SK-N-SH (cell line): ENCODE results near the gene RNF157.

ENCODE experiments used
- CHD2 ChIP-seq: fragments of 150-350 bp; IDR thresholded peaks from 2 replicates; pipeline ENCODE4 v1.6.1; 2018; ENCODE audit warnings: low read length; ENCODE audit not compliant: partially characterized antibody
- EP300 ChIP-seq, 2 experiments: IDR thresholded peaks; 2 replicates each; pipeline versions ENCODE4 v1.4.0 to v1.6.1; 2012; ENCODE audit warnings: borderline replicate concordance in 1 of 2, low read depth in 1 of 2, low read length in 1 of 2
- GABPA ChIP-seq: IDR thresholded peaks from 2 replicates; pipeline ENCODE4 v1.4.0; 2012; ENCODE audit warnings: low read depth, mild to moderate bottlenecking
- MAX ChIP-seq: IDR thresholded peaks from 2 replicates; pipeline ENCODE4 v1.4.0; 2012; ENCODE audit warnings: low read depth
- POLR2AphosphoS5 ChIP-seq: IDR thresholded peaks from 2 replicates; pipeline ENCODE4 v1.6.1; 2012; ENCODE audit warnings: low read depth, low read length
- RFX5 ChIP-seq: IDR thresholded peaks from 2 replicates; pipeline ENCODE4 v1.6.1; 2012; ENCODE audit warnings: mild to moderate bottlenecking, improper control_type of control experiment, low read length
- RXRA ChIP-seq: IDR thresholded peaks from 2 replicates; pipeline ENCODE4 v1.4.0; 2012; ENCODE audit warnings: low read depth, mild to moderate bottlenecking, borderline replicate concordance
- TCF12 ChIP-seq: IDR thresholded peaks from 2 replicates; pipeline ENCODE4 v1.4.0; 2012
- USF2 ChIP-seq: fragments of 150-350 bp; IDR thresholded peaks from 2 replicates; pipeline ENCODE4 v1.6.1; 2017; ENCODE audit warnings: antibody characterized with exemption, low read length, low read depth, borderline replicate concordance
- TF ChIP-seq, protein P1 (sequence below): fragments of 200-600 bp; sonication (generic); IDR thresholded peaks from 2 replicates; pipeline ENCODE4 v1.6.1; 2017; ENCODE audit warnings: antibody characterized with exemption, mild to moderate bottlenecking, moderate library complexity
- TF ChIP-seq, protein P2 (sequence below): IDR thresholded peaks from 2 replicates; pipeline ENCODE4 v1.4.0; 2012; ENCODE audit warnings: low read depth, borderline replicate concordance

DNA sequence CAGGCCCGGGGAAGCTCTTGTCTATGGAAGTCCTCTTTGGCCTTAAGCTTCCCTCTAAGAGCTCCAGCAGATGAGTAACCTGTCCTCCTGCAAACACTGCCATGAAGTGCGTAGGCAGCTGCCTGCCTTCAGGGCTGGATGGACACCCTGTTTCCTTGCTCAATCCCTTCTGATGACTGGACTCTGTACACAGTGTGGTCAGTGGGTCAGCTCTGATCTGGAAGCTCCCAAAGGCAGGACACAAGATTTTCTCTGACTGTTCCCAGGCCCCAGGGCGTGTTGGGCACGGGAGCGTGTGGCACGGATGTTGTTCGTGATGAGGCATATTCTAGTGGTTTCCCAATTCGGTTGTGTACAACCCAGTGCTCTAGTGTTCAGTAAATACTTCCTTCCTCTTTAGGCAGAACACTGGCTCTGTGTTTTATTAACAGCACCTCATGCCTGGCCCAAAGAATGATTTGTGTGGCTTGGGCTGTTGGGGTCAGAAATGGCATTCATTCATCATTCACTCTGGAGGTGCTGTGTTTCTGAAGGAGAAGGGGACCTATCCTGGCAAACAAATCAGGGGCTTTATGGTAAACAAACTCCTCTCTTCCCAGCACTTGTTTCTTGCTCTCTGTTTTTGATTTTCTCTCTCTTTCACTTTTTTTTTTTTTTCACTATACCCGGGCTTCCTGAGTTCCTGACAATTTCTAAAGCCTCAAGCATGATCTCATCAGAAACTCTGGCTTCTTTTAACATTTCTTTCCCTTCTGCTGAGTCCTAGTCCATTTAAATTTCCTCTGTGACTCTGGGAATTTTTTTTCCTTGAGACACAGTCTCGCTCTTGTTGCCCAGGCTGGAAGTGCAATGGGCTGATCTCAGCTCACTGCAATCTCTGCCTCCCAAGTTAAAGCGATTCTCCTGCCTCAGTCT is 12.0 kb upstream of the RNF157 start:
- TF ChIP-seq GABPA: no peak
- no peak for TF ChIP-seq CHD2
- TF ChIP-seq, protein P1, sequence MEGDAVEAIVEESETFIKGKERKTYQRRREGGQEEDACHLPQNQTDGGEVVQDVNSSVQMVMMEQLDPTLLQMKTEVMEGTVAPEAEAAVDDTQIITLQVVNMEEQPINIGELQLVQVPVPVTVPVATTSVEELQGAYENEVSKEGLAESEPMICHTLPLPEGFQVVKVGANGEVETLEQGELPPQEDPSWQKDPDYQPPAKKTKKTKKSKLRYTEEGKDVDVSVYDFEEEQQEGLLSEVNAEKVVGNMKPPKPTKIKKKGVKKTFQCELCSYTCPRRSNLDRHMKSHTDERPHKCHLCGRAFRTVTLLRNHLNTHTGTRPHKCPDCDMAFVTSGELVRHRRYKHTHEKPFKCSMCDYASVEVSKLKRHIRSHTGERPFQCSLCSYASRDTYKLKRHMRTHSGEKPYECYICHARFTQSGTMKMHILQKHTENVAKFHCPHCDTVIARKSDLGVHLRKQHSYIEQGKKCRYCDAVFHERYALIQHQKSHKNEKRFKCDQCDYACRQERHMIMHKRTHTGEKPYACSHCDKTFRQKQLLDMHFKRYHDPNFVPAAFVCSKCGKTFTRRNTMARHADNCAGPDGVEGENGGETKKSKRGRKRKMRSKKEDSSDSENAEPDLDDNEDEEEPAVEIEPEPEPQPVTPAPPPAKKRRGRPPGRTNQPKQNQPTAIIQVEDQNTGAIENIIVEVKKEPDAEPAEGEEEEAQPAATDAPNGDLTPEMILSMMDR: no peak
- no peak for TF ChIP-seq EP300 (IDR thresholded peaks at IDR 0.05; ENCODE audit: borderline replicate concordance in 1 of 2, low read depth in 1 of 2, low read length in 1 of 2)
- TF ChIP-seq MAX: no peak
- TF ChIP-seq, protein P2, sequence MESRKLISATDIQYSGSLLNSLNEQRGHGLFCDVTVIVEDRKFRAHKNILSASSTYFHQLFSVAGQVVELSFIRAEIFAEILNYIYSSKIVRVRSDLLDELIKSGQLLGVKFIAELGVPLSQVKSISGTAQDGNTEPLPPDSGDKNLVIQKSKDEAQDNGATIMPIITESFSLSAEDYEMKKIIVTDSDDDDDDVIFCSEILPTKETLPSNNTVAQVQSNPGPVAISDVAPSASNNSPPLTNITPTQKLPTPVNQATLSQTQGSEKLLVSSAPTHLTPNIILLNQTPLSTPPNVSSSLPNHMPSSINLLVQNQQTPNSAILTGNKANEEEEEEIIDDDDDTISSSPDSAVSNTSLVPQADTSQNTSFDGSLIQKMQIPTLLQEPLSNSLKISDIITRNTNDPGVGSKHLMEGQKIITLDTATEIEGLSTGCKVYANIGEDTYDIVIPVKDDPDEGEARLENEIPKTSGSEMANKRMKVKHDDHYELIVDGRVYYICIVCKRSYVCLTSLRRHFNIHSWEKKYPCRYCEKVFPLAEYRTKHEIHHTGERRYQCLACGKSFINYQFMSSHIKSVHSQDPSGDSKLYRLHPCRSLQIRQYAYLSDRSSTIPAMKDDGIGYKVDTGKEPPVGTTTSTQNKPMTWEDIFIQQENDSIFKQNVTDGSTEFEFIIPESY: no peak
- TF ChIP-seq RFX5: no peak
- no peak for TF ChIP-seq RXRA
- no peak for TF ChIP-seq POLR2AphosphoS5
- TF ChIP-seq USF2: no peak
- TF ChIP-seq TCF12: no peak
